SU-DHL-6 (cell line): ENCODE results near the gene SERINC5.

Source experiments
- CTCF ChIP-seq: fragments of 200-600 bp; sonication (generic); IDR thresholded peaks from one replicate; pipeline ENCODE4 v1.5.1; 2017; ENCODE audit warnings: antibody characterized with exemption, mild to moderate bottlenecking, low read length, moderate library complexity; ENCODE audit not compliant: insufficient read depth, poor library complexity, severe bottlenecking
- EZH2phosphoT487 ChIP-seq: fragments of 200-600 bp; sonication (generic), shearing (Covaris generic); conservative IDR thresholded peaks from 2 replicates; pipeline ENCODE4 v1.6.1; 2018; ENCODE audit warnings: mild to moderate bottlenecking, antibody characterized with exemption, low read length, moderate library complexity, mixed read lengths

DNA sequence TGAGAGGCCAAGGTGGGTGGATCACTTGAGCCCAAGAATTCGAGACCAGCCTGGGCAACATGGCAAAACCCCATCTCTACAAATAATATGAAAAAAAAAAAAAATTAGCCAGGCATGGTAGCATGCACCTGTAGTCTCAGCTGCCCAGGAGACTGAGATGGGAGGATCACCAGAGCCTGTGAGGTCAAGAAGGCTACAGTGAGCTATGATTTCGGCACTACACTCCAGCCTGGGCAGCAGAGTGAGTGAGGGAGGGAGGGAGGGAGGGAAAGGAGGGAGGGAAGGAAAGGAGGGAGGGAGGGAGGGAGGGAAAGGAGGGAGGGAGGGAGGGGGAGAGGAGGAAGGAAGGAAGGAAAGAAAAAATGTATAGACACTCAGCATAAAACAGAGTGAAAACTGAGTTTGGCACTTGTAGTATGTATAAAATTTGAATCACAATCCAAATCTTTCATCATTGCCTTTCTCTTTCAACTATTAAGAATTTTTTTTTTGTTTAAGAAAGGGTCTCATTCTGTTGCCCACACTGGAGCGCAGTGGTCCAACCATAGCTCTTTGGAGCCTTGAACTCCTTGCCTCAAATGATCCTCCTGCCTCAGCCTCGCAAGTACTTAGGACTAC lies 27.8 kb downstream of the SERINC5 start:
- no peak for TF ChIP-seq CTCF
- no peak for TF ChIP-seq EZH2phosphoT487
